Transverse colon (tissue), 4 donors: ENCODE measurements around the gene CTSO. TPM values are rescaled to one million over a fixed set of nuclear protein-coding genes. Genes with fewer than 3 reads are reported as not detected.

Experiments used
- DNase-seq: peaks from one replicate; pipeline ENCODE4 v3.0.0-alpha.2; 2019
- H3K27ac ChIP-seq, 4 donors: fragments of 200-600 bp; sonication (generic); 2 replicates each; pipeline ENCODE4 v1.5.1; 2016 to 2018; ENCODE audit warnings: inconsistent platforms in 4 of 4
- H3K27me3 ChIP-seq: fragments of 200-600 bp; sonication (generic); 2 replicates; pipeline ENCODE4 v1.5.1; 2017; ENCODE audit warnings: inconsistent platforms
- H3K36me3 ChIP-seq, 4 donors: fragments of 200-600 bp; sonication (generic); 2 replicates each; pipeline ENCODE4 v1.5.1; 2017 to 2019; ENCODE audit warnings: inconsistent platforms in 4 of 4
- H3K4me1 ChIP-seq, 4 donors: fragments of 200-600 bp; sonication (generic); 2 replicates each; pipeline ENCODE4 v1.5.1; 2017 to 2020; ENCODE audit warnings: inconsistent platforms in 4 of 4
- H3K4me3 ChIP-seq, 4 donors: fragments of 200-600 bp; sonication (generic); 1 replicate in 1 of 4; 2 replicates in 3 of 4; pipeline versions ENCODE4 v1.5.1 to v1.6.1; 2017 to 2019; ENCODE audit warnings: inconsistent platforms in 4 of 4
- H3K9me3 ChIP-seq, 2 donors: fragments of 200-600 bp; sonication (generic); 2 replicates each; pipeline ENCODE4 v1.5.1; 2017 to 2019; ENCODE audit warnings: inconsistent platforms in 2 of 2
- EP300 ChIP-seq: sonication (generic); formaldehyde crosslinking; IDR thresholded peaks from one replicate; pipeline ENCODE4 v1.6.1; 2017; ENCODE audit warnings: antibody characterized with exemption, low read depth
- POLR2A ChIP-seq: fragments of 450-650 bp; IDR thresholded peaks from one replicate; pipeline ENCODE4 v1.6.1; 2016; ENCODE audit warnings: antibody characterized with exemption, mild to moderate bottlenecking, moderate library complexity
- POLR2AphosphoS5 ChIP-seq, 3 donors: sonication (generic); formaldehyde crosslinking; IDR thresholded peaks; one replicate each; pipeline ENCODE4 v1.6.1; 2016; ENCODE audit warnings: antibody characterized with exemption in 3 of 3
- WGBS, 2 donors: methylation state at CpG; one replicate each; pipeline ENCODE4 v1.1.5; 2018; ENCODE audit warnings: low coverage in 1 of 2; 5-methylcytosine and 5-hydroxymethylcytosine counted together
- in situ Hi-C, 4 donors: fragments of 200-750 bp; cut with MboI; loops; one replicate each; pipeline versions ENCODE4 v1.15.0 to v1.15.1; 2017; ENCODE audit warnings: low sequenced_read_pairs in 3 of 4, low pct_ligation_motif_present in 1 of 4, low pct_unique_long_range_greater_than_20kb in 1 of 4
- intact Hi-C: fragments of 100-400 bp; cut with DNase I; formaldehyde crosslinking; loops from one replicate; pipeline ENCODE4 v1.15.1; 2023; ENCODE audit warnings: low total_unique reads
- total RNA-seq, 4 donors: library from RNA; depleted of rRNA; stranded (reverse); fragments of >200 nt; gene quantifications; one replicate each; pipeline ENCODE4 v1.1.0, GENCODE V29; 2016
- TF ChIP-seq, protein P1 (sequence below), 5 experiments: fragments of 200-600 bp in 3 of 5; fragments of 450-650 bp in 2 of 5; sonication (generic) in 3 of 5; IDR thresholded peaks; 1 replicate in 2 of 5; 2 replicates in 3 of 5; pipeline ENCODE4 v1.5.1; 2016 to 2017; ENCODE audit warnings: antibody characterized with exemption in 5 of 5, inconsistent platforms in 3 of 5, mild to moderate bottlenecking in 2 of 5, moderate library complexity in 1 of 5

CTSO gene
- total RNA-seq, 4 donors from 2014 or later: 8.2 to 18.7 (median 12.5) TPM; not detected in 1

DNA sequence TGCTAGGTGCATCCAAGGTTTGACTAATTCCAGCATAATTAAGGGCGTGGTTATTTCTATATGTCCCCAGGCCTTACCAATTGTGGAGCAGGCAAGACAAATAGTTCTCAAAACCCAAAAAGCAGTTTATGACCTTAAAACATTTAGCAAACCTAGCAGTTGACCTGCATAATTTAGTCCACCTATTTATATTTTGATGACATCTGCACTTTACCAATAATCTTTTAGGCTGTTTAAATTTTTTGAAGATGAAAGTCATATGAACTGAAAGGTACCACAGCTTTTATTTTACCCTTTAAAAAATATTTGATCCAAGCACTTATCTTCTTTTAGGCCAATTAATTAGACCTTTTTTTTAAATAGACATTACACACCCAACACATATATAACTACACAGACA is 77.8 kb downstream of the CTSO start:
- intact Hi-C loops (no loop called here), in situ Hi-C loops (no loop called here)
- no peaks in the 10 kb centered on the region for H3K9me3 ChIP-seq
- no peak for DNase-seq
- H3K4me3 ChIP-seq: no peak overlapping the region
- H3K4me1 ChIP-seq: no peaks in the 10 kb centered on the region
- no peaks in the 10 kb centered on the region for H3K36me3 ChIP-seq
- no peak overlapping the region for H3K27ac ChIP-seq
- TF ChIP-seq EP300: no peak
- TF ChIP-seq, protein P1, sequence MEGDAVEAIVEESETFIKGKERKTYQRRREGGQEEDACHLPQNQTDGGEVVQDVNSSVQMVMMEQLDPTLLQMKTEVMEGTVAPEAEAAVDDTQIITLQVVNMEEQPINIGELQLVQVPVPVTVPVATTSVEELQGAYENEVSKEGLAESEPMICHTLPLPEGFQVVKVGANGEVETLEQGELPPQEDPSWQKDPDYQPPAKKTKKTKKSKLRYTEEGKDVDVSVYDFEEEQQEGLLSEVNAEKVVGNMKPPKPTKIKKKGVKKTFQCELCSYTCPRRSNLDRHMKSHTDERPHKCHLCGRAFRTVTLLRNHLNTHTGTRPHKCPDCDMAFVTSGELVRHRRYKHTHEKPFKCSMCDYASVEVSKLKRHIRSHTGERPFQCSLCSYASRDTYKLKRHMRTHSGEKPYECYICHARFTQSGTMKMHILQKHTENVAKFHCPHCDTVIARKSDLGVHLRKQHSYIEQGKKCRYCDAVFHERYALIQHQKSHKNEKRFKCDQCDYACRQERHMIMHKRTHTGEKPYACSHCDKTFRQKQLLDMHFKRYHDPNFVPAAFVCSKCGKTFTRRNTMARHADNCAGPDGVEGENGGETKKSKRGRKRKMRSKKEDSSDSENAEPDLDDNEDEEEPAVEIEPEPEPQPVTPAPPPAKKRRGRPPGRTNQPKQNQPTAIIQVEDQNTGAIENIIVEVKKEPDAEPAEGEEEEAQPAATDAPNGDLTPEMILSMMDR (IDR thresholded peaks at IDR 0.05): no peak
- no peak for TF ChIP-seq POLR2A
- TF ChIP-seq POLR2AphosphoS5 (IDR thresholded peaks at IDR 0.05): no peak
- H3K27me3 ChIP-seq: no peaks in the 10 kb centered on the region
- whole genome bisulfite sequencing, 2 donors: 65 to 100% methylated on average over 1 of the region's 1 CpG

Other genes starting within 250 kb of the CTSO start
- 10 to 100 TPM in 2 of 4 donors, 1 to 10 TPM in 2; 6.0 to 20.3 (median 10.6) TPM for gene GUCY1B1, start 194.8 kb downstream of the CTSO start, total RNA-seq
- not detected for gene ASIC5, start 87.6 kb downstream of the CTSO start, total RNA-seq
- under 1 TPM in 1 of 4 donors, not detected in 3; 0.64 TPM for gene TDO2, start 50.2 kb downstream of the CTSO start, total RNA-seq